Measurements from ENCODE around the gene SEC14L5. TPM values are rescaled to one million over a fixed set of nuclear protein-coding genes. Genes with fewer than 3 reads are reported as not detected.

Gene SEC14L5
- total RNA-seq, 1 donor from 2014 or later: 0.16 TPM

DNA sequence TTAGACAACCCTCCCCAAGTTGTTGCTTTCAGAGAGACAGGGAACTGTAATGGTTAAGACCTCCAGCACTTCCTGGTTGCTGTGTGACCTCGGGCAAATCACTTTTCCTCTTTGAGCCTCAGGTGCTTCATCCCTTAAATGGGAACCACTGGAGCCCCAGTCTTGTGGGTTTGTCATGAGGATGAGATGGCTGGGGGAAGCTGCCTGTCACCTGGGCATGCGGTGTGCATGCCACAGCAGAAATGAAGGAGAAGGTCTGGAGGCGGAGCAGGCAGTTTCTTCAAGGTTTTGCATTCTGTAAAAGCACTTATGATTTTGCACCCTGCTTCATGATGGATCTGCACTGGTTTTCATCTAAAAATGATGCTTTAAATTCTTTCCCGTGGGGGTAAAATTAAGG lies 53.5 kb downstream of the SEC14L5 start:
- DNase-seq (ENCODE audit: low read depth): no peak

DNA sequence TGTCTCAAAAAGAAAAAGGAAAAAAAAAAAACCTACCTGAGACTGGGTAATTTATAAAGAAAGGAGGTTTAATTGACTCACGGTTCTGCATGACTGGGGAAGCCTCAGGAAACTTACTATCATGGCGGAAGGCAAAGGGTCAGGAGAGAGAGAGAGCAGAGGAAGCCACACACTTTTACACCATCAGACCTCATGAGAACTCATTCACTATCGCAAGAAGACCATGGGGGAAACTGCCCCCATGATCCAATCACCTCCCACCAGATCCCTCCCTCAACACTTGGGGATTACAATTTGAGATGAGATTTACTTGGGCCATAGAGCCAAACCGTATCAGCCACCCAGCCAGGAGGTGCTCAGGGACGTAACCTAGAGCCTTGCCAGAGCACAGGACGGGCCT lies 54.8 kb downstream of the SEC14L5 start:
- no peak for DNase-seq (ENCODE audit: low read depth)

DNA sequence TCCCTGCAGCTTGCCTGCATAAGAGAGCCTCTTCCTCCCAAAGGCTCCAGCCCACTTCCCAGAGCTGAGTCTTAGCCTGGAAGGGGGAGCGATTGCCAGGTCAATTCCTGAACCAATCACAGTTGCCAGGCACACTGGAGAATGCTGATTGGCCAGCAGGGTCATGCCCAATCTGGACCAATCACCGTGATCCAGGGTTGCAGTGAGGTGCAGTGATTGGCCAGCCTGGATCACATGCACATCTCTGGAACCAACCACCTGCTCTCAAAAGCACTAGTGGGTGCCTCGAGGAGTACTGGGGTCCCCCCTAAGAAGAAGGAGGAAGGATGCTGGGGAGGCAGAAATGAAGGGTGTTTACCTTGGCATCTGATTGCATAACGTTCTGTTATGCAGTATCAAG lies 57.2 kb downstream of the SEC14L5 start:
- no peak for DNase-seq (ENCODE audit: low read depth)

DNA sequence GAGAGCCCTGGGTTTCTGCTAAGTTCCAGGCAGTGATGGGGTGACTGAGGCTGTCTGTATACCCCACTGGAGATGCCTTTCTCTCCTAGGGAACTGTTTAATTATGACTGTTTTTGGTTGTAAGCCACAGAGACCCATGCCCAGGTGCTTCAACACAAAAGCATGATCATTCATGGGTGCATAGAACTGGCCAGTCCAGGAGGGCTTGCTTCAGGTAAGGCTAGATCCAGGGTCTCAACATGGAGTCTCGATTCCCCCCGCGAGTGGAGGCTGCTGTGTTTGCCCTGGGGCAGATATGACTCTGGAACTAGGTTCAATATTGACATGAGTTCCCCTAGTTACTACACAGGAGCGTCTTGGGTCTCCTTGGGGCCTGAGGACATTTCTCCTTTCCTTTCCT lies 57.8 kb downstream of the SEC14L5 start:
- no peak for DNase-seq (ENCODE audit: low read depth)

DNA sequence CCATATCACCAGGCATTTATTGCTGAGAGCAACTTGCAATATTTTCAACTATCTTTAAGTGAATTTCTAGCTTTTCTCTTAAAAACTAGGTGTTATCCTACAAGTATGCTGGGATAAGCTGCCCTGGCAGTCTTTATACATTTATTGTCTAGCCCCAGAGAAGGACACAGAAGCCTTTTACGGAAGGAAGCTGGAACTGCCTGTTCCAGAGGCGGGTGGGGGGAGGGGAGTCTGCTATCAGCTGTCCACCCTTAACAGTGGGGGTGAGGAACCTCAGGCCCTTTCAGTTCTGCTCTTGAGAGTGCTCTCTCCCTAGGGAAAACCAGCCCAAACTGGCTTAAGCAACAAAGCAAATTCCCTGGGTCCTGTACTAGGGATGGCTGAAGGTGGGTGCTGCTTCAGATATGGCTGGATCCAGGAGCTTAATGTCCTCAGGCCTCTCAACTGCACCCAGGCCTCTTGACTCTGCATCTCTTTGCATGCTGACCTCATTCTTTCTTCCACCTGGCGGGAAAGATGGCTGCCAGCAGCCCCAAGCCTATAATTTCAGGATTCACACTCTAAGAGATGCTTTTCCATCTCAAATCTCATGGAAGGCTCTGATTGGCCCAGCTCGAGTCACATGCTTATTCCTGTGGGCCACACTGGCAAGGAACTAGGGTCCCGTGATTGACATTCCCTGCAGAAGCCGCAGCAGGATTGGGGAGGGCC lies 59.0 kb downstream of the SEC14L5 start:
- no peak for DNase-seq (ENCODE audit: low read depth)

DNA sequence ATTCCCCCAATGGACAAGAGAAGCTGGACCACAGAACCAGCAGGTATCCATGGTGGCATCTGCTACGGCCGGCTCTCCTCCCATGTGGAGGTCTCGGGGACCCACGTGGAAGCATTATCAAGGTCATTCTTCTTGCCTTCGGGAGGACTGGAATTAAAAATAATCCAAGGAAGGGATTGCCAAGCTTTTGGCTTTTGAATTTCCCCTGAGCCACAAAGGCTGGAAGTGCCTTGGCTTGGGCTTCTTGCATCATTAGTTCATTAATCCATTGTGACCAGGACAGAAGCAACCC lies 59.5 kb downstream of the SEC14L5 start:
- no peak for DNase-seq (ENCODE audit: low read depth)

DNA sequence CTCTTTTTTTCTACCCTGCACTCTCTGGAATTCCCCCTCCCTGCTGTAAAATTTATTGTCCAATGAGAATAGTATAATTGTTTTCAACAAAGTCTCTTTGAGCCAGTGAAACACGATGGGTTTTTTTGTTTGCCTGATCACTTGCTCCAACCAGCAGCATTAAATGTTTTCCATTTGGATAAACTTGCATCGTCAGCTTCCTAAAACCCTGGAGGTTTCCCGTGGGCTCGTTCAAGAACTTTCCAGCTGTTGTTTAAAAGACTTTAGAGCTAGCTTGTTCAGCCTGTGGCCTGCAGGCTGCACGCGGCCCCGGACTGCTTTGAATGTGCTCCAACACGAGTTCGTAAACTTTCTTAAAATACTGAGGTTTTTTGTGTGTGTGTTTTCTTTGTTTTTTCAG lies 60.7 kb downstream of the SEC14L5 start:
- peak; percentile 63 for DNase-seq (ENCODE audit: low read depth)

DNA sequence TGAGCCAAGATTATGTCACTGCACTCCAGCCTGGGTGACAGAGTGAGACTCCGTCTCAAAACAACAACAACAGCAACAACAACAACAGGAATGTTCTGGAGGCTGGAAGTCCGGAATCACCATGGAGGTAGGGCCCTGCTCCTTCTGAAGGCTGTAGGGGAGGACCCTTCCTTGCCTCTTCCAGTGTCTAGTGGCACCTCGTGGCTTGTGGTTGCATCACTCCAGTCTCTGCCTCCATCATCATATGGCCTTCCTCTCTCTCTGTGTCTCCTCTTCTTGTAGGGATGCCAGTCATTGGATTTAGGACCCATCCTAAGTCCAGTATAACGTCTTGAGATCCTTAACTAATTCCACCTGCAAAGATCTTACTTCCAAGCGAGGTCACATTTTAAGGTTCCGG lies 61.6 kb downstream of the SEC14L5 start:
- no peak for DNase-seq (ENCODE audit: low read depth)

DNA sequence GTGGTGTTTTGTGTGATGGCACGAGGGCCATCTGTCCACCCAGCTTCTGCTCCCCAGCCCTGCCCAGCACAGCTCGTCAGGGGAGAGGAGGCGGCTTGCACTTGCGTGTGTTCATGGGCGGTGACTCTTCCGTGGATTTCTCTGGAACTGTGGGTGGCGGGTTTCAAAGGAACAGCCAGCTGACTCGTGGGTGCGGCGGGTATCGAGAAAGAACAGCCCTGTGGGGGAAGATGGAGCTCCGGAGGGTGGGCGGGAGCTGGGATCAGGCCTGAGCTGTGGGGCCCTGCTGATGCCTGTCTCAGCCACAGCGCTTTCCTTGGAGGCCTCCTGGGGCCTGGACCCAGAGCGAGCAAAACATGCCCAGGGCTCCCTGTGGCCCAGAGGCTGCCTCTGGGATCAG lies 62.4 kb downstream of the SEC14L5 start:
- no peak for DNase-seq (ENCODE audit: low read depth)

DNA sequence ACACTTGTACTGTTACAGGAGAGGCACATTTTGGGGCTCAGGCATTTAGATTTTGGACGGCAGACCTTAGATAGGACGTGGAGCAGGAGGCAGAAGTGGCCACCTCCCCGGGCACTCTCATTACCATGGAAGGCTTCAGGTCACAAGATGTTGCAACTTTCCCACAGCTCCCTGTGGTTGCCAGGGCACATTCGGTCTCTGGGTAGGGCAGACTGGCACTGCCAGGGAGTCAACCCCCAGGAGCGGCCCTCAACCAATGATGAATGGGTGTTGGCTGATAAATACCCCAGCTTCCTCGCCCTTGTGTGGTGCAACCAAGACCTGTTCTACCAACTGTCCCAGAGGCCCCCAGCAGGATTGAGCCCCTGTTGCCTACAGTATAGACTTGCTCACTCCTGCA lies 64.4 kb downstream of the SEC14L5 start:
- DNase-seq (ENCODE audit: low read depth): no peak

DNA sequence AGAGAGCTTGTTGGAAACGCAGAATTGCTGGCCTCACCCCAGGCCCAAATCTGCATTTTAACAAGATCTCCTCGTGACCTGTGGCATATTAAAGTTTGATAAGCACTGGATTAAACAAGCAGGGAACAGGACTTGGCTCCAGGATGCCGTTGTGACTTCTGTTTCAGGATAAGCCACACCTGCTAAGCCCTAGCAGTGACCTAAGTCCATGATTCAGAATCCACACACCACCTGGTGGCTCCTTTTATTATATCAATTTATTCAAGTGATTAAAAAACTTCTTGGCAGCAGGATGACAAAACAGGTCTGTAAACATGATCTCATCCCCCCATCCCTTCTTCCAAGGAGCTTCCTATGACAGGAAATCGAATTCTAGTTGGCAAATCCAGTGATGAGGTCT lies 66.5 kb downstream of the SEC14L5 start:
- peak; percentile 30 for DNase-seq (ENCODE audit: low read depth)

DNA sequence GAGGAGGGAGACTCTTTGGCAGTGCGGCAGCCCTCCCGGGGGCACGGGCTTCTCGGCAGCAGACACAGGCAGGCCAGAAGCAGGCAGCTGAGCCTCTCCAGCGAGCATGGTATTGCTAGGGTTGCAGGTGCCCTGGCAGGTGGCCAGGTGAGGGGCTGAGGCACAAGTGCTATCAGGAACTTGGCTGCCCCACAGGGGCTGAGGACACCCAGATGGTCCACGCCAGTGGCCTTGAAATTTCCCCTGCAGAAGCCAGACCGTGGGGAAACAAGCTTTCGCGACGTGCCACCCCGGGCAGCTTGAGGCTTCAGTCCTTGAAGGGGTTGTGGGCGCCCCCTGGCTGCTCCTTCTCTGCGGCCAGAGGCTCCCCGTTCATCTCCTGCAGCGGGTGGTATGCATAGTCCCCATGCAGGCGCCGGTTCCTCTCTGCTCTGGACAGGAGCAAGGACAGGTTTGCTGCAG lies 67.1 kb downstream of the SEC14L5 start:
- DNase-seq (ENCODE audit: low read depth): no peak

DNA sequence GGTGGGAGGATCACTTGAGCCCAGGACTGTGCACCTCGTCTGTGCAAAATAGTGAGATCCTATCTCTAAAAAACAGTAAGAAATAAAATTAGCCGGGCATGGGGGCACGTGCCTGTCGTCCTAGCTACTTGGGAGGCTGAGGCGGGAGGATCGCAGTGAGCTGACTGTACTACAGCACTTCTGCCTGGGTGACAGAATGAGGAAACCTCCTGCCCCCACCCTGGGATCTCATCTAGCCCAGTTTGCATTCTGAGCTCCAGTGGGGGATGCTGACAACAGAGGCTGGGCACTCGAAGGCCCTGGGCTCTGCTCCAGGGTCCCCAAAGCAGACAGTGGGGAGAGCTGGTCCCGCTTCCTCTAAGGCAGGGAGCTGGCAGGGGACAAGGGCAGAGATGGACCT lies 68.5 kb downstream of the SEC14L5 start:
- DNase-seq (ENCODE audit: low read depth): no peak

DNA sequence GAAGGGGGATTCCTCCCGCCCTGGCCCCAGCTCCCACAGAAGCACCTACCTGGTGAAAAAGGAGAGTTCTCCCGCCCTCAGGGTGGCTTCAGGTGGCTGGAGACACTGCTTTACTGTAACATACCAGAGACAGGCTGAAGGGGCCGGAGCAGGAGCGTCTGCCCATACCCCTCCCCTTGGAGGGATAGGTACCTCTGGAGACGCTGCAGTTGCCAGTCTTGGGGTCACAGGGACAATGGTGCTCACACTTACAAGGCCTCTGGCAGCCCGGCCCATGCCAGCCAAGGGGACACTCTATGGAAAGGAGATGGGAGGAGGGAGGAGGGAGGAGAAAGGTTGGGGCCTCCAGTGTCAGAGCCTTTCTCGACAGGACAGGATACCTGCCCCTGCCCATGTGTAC lies 69.0 kb downstream of the SEC14L5 start:
- DNase-seq (ENCODE audit: low read depth): no peak

DNA sequence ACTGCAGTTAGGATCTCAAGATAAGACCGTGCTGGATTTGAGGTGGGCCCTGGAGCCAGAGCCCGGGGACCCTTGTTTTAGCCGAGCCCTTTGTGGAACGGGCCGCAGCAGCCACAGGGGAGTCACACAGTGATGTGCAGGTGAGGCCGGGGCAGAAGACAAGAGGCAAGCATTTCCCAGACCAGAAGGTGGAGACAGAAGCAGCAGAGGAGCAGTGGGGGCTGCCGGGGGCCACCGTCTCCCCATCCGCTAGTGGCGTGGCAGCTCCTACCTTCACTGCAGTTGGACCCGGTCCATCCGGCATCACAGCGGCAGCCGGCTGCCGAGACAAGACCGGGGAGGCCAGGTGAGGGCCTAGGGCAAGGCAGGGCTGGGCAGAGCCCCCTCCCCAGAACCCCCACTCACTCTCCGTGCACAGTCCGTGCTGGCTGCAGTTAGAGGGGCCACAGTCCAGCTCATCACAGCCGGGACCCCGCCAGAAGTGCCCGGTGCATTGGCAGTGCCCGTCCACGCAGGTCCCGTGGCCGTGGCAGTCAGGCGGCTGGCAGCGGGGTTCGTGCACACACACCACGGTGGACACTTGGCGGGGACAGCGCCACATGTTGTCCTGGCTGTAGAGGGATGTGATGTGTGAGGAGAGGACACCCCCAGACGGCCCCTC lies 69.6 kb downstream of the SEC14L5 start:
- DNase-seq (ENCODE audit: low read depth): no peak

DNA sequence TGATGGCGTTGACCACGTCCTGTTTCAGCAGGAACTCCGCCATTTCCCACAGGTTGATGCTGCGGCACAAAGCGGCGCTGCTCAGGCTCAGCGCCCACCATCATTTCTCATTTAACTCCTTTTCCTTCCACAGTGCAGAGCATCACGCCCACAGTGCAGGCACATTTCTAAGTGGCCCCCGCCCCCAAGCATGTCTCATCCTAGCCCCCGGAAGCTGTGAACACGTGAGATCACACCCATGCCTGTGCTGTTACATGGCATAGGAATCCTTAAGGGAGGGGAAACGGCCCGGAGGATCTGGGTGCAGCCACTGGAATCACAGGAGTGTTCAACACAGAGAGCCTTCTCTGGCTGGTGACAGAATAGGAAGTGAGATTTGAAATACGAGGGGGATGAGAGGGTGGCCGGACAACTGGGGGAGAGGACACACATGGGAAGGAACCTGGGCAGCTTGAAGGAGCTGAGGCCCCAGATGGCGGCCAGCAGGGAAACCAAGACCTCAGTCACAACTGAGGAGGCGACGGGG lies 70.9 kb downstream of the SEC14L5 start:
- DNase-seq (ENCODE audit: low read depth): no peak

DNA sequence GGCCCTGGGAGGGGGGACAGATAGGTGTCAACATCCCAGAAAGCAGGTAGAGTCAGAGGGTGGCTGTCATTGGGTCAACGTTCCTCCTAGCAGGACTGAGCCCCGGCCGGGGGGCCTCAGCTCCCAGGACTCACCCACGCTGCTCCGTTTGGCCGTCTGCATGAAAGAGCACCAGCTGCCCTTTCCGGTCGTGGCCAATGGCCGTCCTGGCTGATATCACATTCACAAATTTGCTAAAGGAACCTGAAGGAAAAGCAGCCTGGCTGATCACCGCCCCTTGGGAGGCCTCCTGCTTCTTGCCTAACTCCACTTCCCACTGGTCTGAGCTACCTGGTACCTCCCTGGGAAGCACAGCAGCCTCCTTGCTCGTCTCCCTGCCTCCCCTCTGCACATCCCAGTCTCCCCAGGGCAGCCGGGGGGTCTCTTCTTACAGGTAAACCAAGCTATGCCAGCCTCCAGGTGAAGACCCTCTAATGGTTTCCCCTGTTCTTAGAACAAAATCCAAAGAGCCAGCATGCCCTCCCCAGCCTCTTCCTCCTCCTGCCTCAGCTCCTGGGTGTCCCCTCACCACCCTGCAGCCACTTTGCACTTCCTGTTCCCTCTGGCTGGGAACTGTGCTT lies 72.2 kb downstream of the SEC14L5 start:
- DNase-seq (ENCODE audit: low read depth): no peak

DNA sequence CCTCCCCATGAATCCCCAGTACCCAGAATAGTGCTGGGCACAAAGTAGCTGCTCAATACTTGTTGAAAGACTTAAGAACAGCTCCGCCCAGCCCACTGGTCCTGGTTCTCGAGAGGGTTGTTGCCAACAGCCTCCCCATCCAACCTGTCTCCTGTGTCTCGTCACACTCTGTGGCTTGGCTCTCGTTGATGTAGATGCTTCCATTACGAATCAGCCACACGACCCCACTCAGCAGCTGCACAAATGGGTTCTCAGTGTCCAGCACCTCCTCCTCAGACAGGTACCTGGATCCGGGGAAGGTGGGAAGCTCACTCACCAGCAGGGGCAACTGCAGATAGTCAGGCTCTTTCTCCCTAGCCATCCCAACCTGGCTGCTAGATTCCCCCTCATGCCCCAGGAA lies 73.5 kb downstream of the SEC14L5 start:
- no peak for DNase-seq (ENCODE audit: low read depth)

DNA sequence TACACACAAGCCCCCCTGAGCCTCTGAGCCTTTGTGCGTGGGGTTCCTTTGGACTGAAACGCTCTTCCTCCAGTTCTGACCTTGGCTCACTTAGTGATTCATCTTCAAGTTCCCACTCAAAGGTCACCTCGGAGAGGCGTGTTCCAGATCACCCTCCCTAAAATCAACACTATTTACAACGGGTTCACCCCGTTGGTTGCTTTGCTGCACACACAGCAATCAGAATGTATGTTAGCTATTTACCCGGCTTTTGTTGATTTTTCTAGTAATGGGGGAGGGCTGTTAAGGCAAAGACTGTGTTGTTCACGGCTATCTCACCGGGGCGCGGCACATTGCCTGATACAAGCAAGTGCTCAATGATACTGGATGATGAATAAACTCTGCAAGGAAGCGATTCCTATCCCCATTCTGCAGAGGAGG lies 74.6 kb downstream of the SEC14L5 start:
- DNase-seq (ENCODE audit: low read depth): no peak

DNA sequence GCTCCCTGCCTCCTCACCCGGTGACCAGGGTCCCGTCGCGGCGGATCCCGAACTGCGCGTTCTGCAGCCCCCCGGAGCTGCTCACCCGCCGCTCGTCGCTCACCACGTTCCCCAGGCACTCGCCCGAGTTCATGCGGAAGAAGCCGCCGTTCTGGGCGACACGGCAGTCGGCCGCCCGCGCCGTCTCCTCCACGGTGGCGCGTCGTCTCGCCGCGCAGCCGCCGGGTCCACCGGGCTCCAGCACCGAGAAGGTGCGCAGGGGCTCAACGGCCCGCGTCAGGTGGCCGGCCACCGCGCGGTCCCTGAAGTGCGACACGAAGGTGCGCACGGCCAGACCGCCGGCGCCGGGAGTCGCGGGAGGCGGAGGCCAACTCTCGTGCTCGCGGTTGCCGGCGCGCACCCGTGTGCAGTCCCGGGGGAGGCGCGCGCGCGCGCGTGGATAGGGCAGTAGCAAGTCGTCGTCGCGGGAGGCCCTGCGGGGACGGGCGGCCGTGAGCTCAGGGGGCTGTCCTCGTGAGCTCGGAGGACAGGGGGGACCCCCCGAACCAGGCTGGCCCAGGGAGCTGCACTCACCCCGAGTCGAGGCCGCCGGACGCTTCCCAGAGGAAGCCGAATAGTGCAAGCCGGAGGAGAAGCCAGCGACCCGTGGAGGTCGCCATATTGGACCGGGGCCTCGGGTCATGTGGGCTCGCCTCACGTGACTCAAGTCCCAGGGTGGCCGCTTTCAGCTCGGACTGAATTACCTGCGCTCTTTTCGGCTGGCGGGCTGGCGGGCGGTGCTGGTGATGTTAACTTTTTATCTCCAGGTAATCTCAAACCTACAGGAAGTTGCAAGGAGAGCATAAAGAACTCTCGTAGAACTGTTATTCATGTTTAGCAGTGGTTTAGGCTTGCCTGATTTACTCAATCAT lies 75.4 kb downstream of the SEC14L5 start, which contains the start of gene NAGPA:
Gene NAGPA (minus strand): TSS at position 680 of the 911 bp plus-strand sequence. CDS start 21 bp downstream, at position 659.
- peak; percentile 83 for DNase-seq (ENCODE audit: low read depth)

DNA sequence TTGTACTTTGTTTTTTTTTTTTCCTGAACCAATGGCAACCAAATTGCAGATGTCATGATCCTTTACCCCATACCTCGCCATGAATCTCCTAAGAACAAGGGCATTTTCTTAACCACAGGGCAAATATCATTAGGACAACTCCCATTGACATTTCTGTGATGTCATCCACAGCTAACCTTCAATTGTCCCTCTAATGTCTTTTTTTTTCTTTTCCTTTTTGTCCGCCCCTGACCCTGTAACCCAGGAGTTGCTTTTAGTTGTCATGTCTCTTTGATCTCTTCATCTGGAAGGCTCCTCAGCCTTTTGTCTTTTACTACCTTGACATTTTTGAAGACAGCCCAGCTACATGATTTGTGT lies 76.0 kb downstream of the SEC14L5 start:
- no peak for DNase-seq (ENCODE audit: low read depth)

DNA sequence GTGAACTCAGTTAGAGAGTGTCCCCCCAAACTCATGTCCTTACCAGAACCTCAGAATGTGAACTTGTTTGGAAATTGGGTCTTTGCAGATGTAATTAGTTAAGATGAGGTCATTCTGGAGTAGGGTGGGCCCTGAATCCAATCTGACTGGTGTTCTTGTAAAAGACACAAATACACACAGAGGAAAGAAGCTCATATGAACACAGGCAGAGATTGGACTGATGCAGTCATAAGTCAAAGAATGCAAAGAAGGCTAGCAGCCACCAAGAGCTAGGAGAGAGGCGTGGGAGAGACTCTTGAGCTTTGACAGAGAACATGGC lies 77.7 kb downstream of the SEC14L5 start:
- no peak for DNase-seq (ENCODE audit: low read depth)
